Glutamatergic neuron (in vitro differentiated cells): Measurements from ENCODE around the gene IL36RN. TPM values are rescaled to one million over a fixed set of nuclear protein-coding genes. Genes with fewer than 3 reads are reported as not detected.

ENCODE experiments used
- DNase-seq: peaks from one replicate; pipeline ENCODE4 v3.0.0; 2022
- H3K27ac Mint-ChIP-seq: one replicate; pipeline ENCODE4 v1.8.0; 2020; ENCODE audit warnings: mild to moderate bottlenecking, mixed read lengths, inconsistent platforms; ENCODE audit not compliant: unreplicated experiment
- H3K27me3 Mint-ChIP-seq: one replicate; pipeline ENCODE4 v1.8.0; 2020; ENCODE audit warnings: mild to moderate bottlenecking, moderate library complexity, mixed read lengths, inconsistent platforms; ENCODE audit not compliant: unreplicated experiment
- H3K36me3 Mint-ChIP-seq: one replicate; pipeline ENCODE4 v1.8.0; 2020; ENCODE audit warnings: mild to moderate bottlenecking, mixed read lengths, inconsistent platforms; ENCODE audit not compliant: unreplicated experiment
- H3K4me1 Mint-ChIP-seq: one replicate; pipeline ENCODE4 v1.8.0; 2020; ENCODE audit warnings: mild to moderate bottlenecking, low read depth, mixed read lengths, inconsistent platforms; ENCODE audit not compliant: unreplicated experiment
- H3K4me3 Mint-ChIP-seq: one replicate; pipeline ENCODE4 v1.8.0; 2020; ENCODE audit warnings: mild to moderate bottlenecking, mixed read lengths, inconsistent platforms; ENCODE audit not compliant: unreplicated experiment
- H3K9me3 Mint-ChIP-seq: one replicate; pipeline ENCODE4 v1.8.0; 2020; ENCODE audit warnings: mild to moderate bottlenecking, moderate library complexity, mixed read lengths, inconsistent platforms; ENCODE audit not compliant: unreplicated experiment
- total RNA-seq: library from RNA; stranded (reverse); fragmentation: NEBNext Ultra II Directional; extraction: Animal tissue kit (Norgen Biotek cat#: 25700); gene quantifications from one replicate; pipeline ENCODE4 v1.2.1, GENCODE V29; 2021; ENCODE audit not compliant: unreplicated experiment
- TF ChIP-seq, protein P1 (sequence below): fragments of 200-600 bp; sonication (generic); IDR thresholded peaks from one replicate; pipeline ENCODE4 v1.5.0; 2021; ENCODE audit not compliant: partially characterized antibody, unreplicated experiment

IL36RN gene
- total RNA-seq, 1 donor from 2014 or later = not detected

DNA sequence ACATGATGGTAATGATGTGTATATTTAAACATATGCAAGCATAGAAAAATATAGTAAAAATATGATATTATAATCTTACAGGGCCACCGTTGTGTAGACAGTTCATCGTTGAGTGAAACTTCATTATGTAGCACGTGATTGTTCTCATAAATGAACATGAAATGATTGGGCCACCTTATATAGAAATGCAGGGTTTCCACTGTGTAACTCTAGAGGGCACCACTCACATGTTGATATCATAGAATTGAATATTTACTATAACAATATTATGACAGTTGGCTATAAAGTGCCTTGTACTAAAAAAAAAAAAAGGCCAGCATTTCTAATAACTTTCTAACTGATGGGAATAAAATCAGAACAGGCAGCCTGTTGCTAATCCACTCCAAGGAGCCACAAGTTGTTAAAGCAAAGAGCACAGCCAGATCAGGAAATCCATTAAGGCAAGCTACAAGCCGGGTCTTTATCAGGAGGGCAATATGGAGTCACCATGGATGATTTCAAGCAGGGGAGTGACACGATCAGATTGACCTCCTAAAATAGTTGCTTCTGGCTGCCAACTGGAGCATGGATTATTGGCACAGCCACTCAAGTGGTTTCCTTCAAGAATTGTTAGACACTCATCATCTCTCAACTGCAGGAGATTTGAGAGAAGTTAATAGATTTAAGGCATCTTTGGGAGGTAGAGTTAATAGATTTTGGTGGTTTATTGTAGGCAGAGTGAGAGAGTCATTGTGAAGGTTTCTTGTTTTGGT lies 25.4 kb downstream of the IL36RN start:
- DNase-seq = no peak
- H3K27me3 Mint-ChIP-seq = no peaks in the 10 kb centered on the region
- no peaks in the 10 kb centered on the region for H3K4me1 Mint-ChIP-seq
- H3K36me3 Mint-ChIP-seq = no peaks in the 10 kb centered on the region
- H3K27ac Mint-ChIP-seq = no peak overlapping the region
- H3K4me3 Mint-ChIP-seq = no peak overlapping the region
- TF ChIP-seq, protein P1, sequence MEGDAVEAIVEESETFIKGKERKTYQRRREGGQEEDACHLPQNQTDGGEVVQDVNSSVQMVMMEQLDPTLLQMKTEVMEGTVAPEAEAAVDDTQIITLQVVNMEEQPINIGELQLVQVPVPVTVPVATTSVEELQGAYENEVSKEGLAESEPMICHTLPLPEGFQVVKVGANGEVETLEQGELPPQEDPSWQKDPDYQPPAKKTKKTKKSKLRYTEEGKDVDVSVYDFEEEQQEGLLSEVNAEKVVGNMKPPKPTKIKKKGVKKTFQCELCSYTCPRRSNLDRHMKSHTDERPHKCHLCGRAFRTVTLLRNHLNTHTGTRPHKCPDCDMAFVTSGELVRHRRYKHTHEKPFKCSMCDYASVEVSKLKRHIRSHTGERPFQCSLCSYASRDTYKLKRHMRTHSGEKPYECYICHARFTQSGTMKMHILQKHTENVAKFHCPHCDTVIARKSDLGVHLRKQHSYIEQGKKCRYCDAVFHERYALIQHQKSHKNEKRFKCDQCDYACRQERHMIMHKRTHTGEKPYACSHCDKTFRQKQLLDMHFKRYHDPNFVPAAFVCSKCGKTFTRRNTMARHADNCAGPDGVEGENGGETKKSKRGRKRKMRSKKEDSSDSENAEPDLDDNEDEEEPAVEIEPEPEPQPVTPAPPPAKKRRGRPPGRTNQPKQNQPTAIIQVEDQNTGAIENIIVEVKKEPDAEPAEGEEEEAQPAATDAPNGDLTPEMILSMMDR = no peak
- H3K9me3 Mint-ChIP-seq = no peaks in the 10 kb centered on the region

DNA sequence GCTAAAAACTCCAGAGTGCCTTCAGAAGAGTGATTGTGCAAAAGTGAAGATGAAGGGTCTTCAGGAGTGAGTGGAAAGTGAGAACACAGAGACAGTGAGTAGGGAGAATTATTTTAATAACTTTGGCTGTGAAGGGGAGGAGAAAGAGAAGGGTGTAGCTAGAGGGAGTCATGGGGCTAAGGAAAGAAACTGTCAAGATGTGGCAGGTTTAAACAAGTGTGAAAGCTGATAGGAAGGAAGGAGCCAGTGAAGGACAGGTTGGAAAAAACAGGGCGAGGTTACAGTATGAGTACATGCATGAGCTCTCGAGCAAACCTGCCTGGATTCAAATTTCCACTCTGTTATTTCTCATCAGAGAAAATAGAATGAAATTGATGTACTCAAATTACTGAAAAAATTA lies 26.5 kb downstream of the IL36RN start:
- H3K9me3 Mint-ChIP-seq = no peaks in the 10 kb centered on the region
- no peaks in the 10 kb centered on the region for H3K27me3 Mint-ChIP-seq
- no peak overlapping the region for H3K27ac Mint-ChIP-seq
- H3K36me3 Mint-ChIP-seq = no peaks in the 10 kb centered on the region
- TF ChIP-seq, protein P1 = no peak
- H3K4me1 Mint-ChIP-seq = no peaks in the 10 kb centered on the region
- no peak for DNase-seq
- no peak overlapping the region for H3K4me3 Mint-ChIP-seq

DNA sequence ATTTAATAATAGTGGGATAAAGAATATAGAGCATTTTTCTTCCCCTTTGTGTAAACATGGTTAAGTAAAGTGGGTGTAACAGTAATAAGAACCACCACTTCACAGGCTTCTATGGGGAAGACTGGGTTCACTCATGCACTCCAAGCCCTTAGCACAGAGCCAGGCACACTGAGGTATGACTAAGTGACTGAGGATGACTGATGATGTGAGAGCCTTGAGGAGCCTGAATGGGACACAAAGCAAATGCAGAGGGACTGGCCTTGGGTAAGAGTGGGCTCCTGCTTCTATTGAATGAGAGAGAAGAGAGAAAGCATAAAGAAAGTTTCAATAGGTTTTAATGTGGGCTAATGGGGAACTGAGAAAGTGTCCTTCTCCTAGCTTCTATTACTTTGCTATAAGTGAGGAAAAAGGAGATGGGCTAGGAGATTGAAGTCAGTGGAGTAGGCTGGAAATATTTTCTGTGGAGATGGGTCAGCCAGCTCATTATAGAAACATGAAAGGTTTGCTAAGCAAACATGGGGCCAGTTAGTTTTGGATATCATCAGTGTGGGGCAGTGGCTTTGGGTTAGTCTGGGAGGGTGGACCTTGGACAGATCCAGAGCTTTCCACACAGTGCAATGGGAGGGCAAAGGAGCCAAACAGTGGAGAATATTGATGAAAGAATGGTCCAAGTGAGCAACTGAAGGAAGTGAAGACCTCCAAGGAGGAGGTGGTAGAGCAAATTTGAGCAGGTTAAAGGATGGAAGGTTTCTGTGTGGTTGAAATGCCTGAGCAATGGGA lies 29.4 kb downstream of the IL36RN start:
- TF ChIP-seq, protein P1 = no peak
- Mint-ChIP-seq H3K27me3 (no peaks in the 10 kb centered on the region), H3K36me3 (no peaks in the 10 kb centered on the region), H3K4me1 (no peaks in the 10 kb centered on the region), H3K4me3 (no peak overlapping the region), H3K27ac (no peak overlapping the region), H3K9me3 (no peaks in the 10 kb centered on the region)
- DNase-seq = no peak

DNA sequence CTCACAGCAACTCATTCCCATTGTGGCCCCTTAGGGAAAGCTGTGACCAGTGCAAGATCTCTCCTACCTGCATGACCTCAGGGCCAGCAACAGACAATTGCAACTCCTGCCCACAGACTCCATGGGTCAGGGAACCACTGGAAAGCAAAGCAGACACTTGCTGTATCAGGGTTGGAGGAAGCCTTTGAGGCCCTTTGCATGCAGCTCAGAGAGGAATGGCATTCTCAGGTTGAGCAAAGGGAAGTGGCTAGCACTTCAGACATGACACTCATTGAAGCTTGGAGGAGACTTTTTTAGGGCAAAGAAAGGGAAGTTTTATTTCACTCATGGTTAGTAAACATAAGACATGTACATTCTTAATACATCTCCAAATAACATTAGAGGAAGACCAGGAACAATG lies 30.9 kb downstream of the IL36RN start:
- no peaks in the 10 kb centered on the region for H3K36me3 Mint-ChIP-seq
- DNase-seq = no peak
- no peak overlapping the region for H3K27ac Mint-ChIP-seq
- TF ChIP-seq, protein P1 = no peak
- H3K9me3 Mint-ChIP-seq = no peaks in the 10 kb centered on the region
- H3K4me1 Mint-ChIP-seq = no peaks in the 10 kb centered on the region
- H3K4me3 Mint-ChIP-seq = no peak overlapping the region
- no peaks in the 10 kb centered on the region for H3K27me3 Mint-ChIP-seq
